HCT116 (cell line): ENCODE data around the gene CBFA2T2. TPM values are rescaled to one million over a fixed set of nuclear protein-coding genes. Genes with fewer than 3 reads are reported as not detected.

Experiments used
- ATAC-seq: fragments of 200-7000 bp; cut with Tn5 transposase; 2 replicates; pipeline ENCODE4 v1.9.1; 2020; ENCODE audit warnings: mild to moderate bottlenecking, moderate library complexity
- BruUV-seq: library from RNA; stranded (reverse); fragments of 400-500 nt; replicated peaks from 2 replicates; lab custom pipeline; 2021; lab: Mats Ljungman, UMichigan
- CTCF ChIA-PET: fragments of 300-600 bp; sonication (Branson Sonifier 250); formaldehyde crosslinking; loops from one replicate; lab custom pipeline; 2021; ENCODE audit warnings: antibody characterized with exemption; lab: Charles Lee
- POLR2A ChIA-PET: fragments of 300-600, 350-600 bp; sonication (Branson Sonifier 250); formaldehyde crosslinking; loops from one replicate; lab custom pipeline; 2021; ENCODE audit warnings: antibody characterized with exemption; lab: Charles Lee
- RAD21 ChIA-PET, 2 experiments: fragments of 300-600 bp; sonication (Branson Sonifier 250); formaldehyde crosslinking; loops; one replicate each; lab custom pipeline; 2023; ENCODE audit warnings: low total read pairs in 2 of 2; ENCODE audit not compliant: uncharacterized antibody in 2 of 2, unreplicated experiment in 2 of 2, low non-redundant PET in 1 of 2; lab: Charles Lee
- DNase-seq: peaks from one replicate; pipeline ENCODE4 v3.0.0-alpha.2; 2010; ENCODE audit warnings: low read depth, low spot score
- H2AFZ ChIP-seq: fragments of 200-600 bp; shearing (Covaris generic), sonication (generic); 2 replicates; pipeline ENCODE4 v1.6.1; 2017; ENCODE audit warnings: low read depth, mixed run types, mixed read lengths, antibody characterized with exemption, low read length; ENCODE audit not compliant: poor library complexity, severe bottlenecking
- H3K27ac ChIP-seq: 2 replicates; pipeline ENCODE4 v1.5.1; 2012; ENCODE audit warnings: low read depth, low read length
- H3K27me3 ChIP-seq: fragments of 200-600 bp; sonication (generic); 2 replicates; pipeline ENCODE4 v1.6.1; 2016; ENCODE audit warnings: mixed run types, low read length, mixed read lengths; ENCODE audit not compliant: insufficient read depth
- H3K36me3 ChIP-seq, 2 experiments: fragments of 200-500 bp in 1 of 2; fragments of 200-600 bp in 1 of 2; sonication (Bioruptor generic) in 1 of 2; sonication (generic) in 1 of 2; 2 replicates each; pipeline versions ENCODE4 v1.5.1 to v1.6.1; 2014 to 2016; ENCODE audit warnings: low read length in 2 of 2, inconsistent platforms in 1 of 2, mixed read lengths in 1 of 2, mixed run types in 1 of 2; ENCODE audit not compliant: insufficient read depth in 2 of 2, control insufficient read depth in 1 of 2
- H3K4me1 ChIP-seq, 2 experiments: fragments of 200-600 bp in 1 of 2; sonication (generic) in 1 of 2; 2 replicates each; pipeline versions ENCODE4 v1.5.1 to v1.6.1; 2012 to 2017; ENCODE audit warnings: low read length in 2 of 2, inconsistent platforms in 1 of 2, mild to moderate bottlenecking in 1 of 2, mixed read lengths in 1 of 2, mixed run types in 1 of 2, moderate library complexity in 1 of 2; ENCODE audit not compliant: insufficient read depth in 2 of 2, control insufficient read depth in 1 of 2
- H3K4me2 ChIP-seq: fragments of 200-600 bp; sonication (generic); 2 replicates; pipeline ENCODE4 v1.6.1; 2017; ENCODE audit warnings: mixed run types, low read length, mixed read lengths
- H3K4me3 ChIP-seq, 2 experiments: fragments of 200-600 bp in 1 of 2; sonication (generic) in 1 of 2; replicated peaks in 1 of 2; 2 replicates each; pipeline ENCODE4 v1.5.1; 2011 to 2016; ENCODE audit warnings: low read length in 2 of 2, control low read depth in 1 of 2, low read depth in 1 of 2, mild to moderate bottlenecking in 1 of 2, mixed read lengths in 1 of 2, mixed run types in 1 of 2
- H3K79me2 ChIP-seq: fragments of 200-600 bp; sonication (generic); 2 replicates; pipeline ENCODE4 v1.6.1; 2017; ENCODE audit warnings: mild to moderate bottlenecking, mixed run types, low read length, moderate library complexity, mixed read lengths; ENCODE audit not compliant: insufficient read depth
- H3K9ac ChIP-seq: fragments of 200-600 bp; sonication (generic); 2 replicates; pipeline ENCODE4 v1.6.1; 2016; ENCODE audit warnings: low read length, mixed read lengths
- H3K9me2 ChIP-seq: fragments of 200-600 bp; sonication (generic), shearing (Covaris generic); 2 replicates; pipeline ENCODE4 v1.6.1; 2017; ENCODE audit warnings: mixed run types, mild to moderate bottlenecking, moderate library complexity; ENCODE audit not compliant: insufficient read depth
- H3K9me3 ChIP-seq, 2 experiments: fragments of 200-500 bp in 1 of 2; fragments of 200-600 bp in 1 of 2; sonication (Bioruptor generic) in 1 of 2; sonication (generic) in 1 of 2; 2 replicates each; pipeline ENCODE4 v1.6.1; 2014 to 2017; ENCODE audit warnings: low read length in 2 of 2, mixed read lengths in 2 of 2, inconsistent platforms in 1 of 2, low read depth in 1 of 2, mild to moderate bottlenecking in 1 of 2, mixed run types in 1 of 2, moderate library complexity in 1 of 2; ENCODE audit not compliant: control insufficient read depth in 1 of 2, insufficient read depth in 1 of 2
- H4K20me1 ChIP-seq: fragments of 200-600 bp; sonication (generic), shearing (Covaris generic); 2 replicates; pipeline ENCODE4 v1.6.1; 2017; ENCODE audit warnings: mixed run types, mild to moderate bottlenecking, moderate library complexity; ENCODE audit not compliant: insufficient read depth
- ATF3 ChIP-seq: IDR thresholded peaks from 2 replicates; pipeline ENCODE4 v1.6.1; 2012
- CEBPB ChIP-seq: IDR thresholded peaks from 2 replicates; pipeline ENCODE4 v1.6.1; 2012; ENCODE audit warnings: low read depth
- ELF1 ChIP-seq: IDR thresholded peaks from 2 replicates; pipeline ENCODE4 v1.6.1; 2012; ENCODE audit warnings: low read depth, borderline replicate concordance
- EZH2 ChIP-seq: fragments of 200-600 bp; sonication (generic); IDR thresholded peaks from 2 replicates; pipeline ENCODE4 v1.6.1; 2017; ENCODE audit warnings: antibody characterized with exemption, mixed run types
- FOSL1 ChIP-seq: IDR thresholded peaks from 2 replicates; pipeline ENCODE4 v1.6.1; 2012; ENCODE audit warnings: low read depth
- JUND ChIP-seq: IDR thresholded peaks from 2 replicates; pipeline ENCODE4 v1.6.1; 2012
- MAX ChIP-seq: IDR thresholded peaks from 2 replicates; pipeline ENCODE4 v1.6.1; 2012
- POLR2A ChIP-seq: IDR thresholded peaks from 2 replicates; pipeline ENCODE4 v1.7.0; 2011; ENCODE audit warnings: borderline replicate concordance; ENCODE audit not compliant: insufficient read depth, insufficient read length; ENCODE audit errors: extremely low read depth
- POLR2AphosphoS5 ChIP-seq: IDR thresholded peaks from 2 replicates; pipeline ENCODE4 v1.6.1; 2011; ENCODE audit warnings: mild to moderate bottlenecking, low read depth, low read length, moderate library complexity
- RAD21 ChIP-seq: IDR thresholded peaks from 2 replicates; pipeline ENCODE4 v1.6.1; 2012; ENCODE audit warnings: low read depth, mild to moderate bottlenecking
- REST ChIP-seq: IDR thresholded peaks from 2 replicates; pipeline ENCODE4 v1.6.1; 2012; ENCODE audit warnings: low read depth
- SIN3A ChIP-seq: IDR thresholded peaks from 2 replicates; pipeline ENCODE4 v1.6.1; 2012; ENCODE audit warnings: low read depth
- SP1 ChIP-seq: IDR thresholded peaks from 2 replicates; pipeline ENCODE4 v1.6.1; 2012; ENCODE audit warnings: low read depth
- SRF ChIP-seq: IDR thresholded peaks from 2 replicates; pipeline ENCODE4 v1.6.1; 2012; ENCODE audit warnings: low read depth
- TCF7L2 ChIP-seq: IDR thresholded peaks from 2 replicates; pipeline ENCODE4 v1.7.0; 2011; ENCODE audit warnings: borderline replicate concordance, inconsistent platforms; ENCODE audit not compliant: insufficient read depth, insufficient read length; ENCODE audit errors: extremely low read depth
- YY1 ChIP-seq: IDR thresholded peaks from 2 replicates; pipeline ENCODE4 v1.6.1; 2011; ENCODE audit warnings: low read length, low read depth, moderate library complexity, mild to moderate bottlenecking; ENCODE audit not compliant: insufficient replicate concordance; ENCODE audit errors: extremely low read depth
- intact Hi-C: fragments of 100-400 bp; cut with micrococcal nuclease; formaldehyde crosslinking; loops from 2 replicates; pipeline ENCODE4 v1.10.0; 2022
- total RNA-seq: library from RNA; stranded (reverse); gene quantifications from one replicate; pipeline ENCODE4 v1.2.1, GENCODE V29; 2021; ENCODE audit not compliant: unreplicated experiment
- TF ChIP-seq, protein P1 (sequence below): IDR thresholded peaks from 2 replicates; pipeline ENCODE4 v1.6.1; 2011; ENCODE audit warnings: mild to moderate bottlenecking, low read length, moderate library complexity; ENCODE audit not compliant: insufficient replicate concordance; ENCODE audit errors: extremely low read depth

CBFA2T2 gene
- total RNA-seq, 1 experiment from 2014 or later: 8.0 TPM

- BruUV-seq: no TSS peak
- H3K9me2 ChIP-seq: no peaks in the 10 kb centered on the region
- RAD21 ChIA-PET: no interaction called here
- H3K27me3 ChIP-seq: no peaks in the 10 kb centered on the region
- no peaks in the 10 kb centered on the region for H3K4me1 ChIP-seq
- H3K9me3 ChIP-seq: no peaks in the 10 kb centered on the region
- DNase-seq (no peak), ATAC-seq (no peak)
- no peaks in the 10 kb centered on the region for H4K20me1 ChIP-seq
- TF ChIP-seq SIN3A: no peak
- TF ChIP-seq POLR2AphosphoS5: no peak
- no peak for TF ChIP-seq ELF1
- no peak for TF ChIP-seq JUND
- no peak for TF ChIP-seq FOSL1
- TF ChIP-seq YY1: no peak
- no peak for TF ChIP-seq TCF7L2
- TF ChIP-seq CEBPB: no peak
- no peak for TF ChIP-seq ATF3
- TF ChIP-seq RAD21: no peak
- no peak for TF ChIP-seq MAX
- TF ChIP-seq, protein P1, sequence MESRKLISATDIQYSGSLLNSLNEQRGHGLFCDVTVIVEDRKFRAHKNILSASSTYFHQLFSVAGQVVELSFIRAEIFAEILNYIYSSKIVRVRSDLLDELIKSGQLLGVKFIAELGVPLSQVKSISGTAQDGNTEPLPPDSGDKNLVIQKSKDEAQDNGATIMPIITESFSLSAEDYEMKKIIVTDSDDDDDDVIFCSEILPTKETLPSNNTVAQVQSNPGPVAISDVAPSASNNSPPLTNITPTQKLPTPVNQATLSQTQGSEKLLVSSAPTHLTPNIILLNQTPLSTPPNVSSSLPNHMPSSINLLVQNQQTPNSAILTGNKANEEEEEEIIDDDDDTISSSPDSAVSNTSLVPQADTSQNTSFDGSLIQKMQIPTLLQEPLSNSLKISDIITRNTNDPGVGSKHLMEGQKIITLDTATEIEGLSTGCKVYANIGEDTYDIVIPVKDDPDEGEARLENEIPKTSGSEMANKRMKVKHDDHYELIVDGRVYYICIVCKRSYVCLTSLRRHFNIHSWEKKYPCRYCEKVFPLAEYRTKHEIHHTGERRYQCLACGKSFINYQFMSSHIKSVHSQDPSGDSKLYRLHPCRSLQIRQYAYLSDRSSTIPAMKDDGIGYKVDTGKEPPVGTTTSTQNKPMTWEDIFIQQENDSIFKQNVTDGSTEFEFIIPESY: no peak
- TF ChIP-seq EZH2: no peak
- no peak for TF ChIP-seq SRF
- no peak for TF ChIP-seq SP1
- TF ChIP-seq POLR2A: no peak
- no peak for TF ChIP-seq REST
- H3K36me3 ChIP-seq: no peaks in the 10 kb centered on the region; a peak in 1 of 4 replicates
- intact Hi-C loops: no loop called here
- no peak overlapping the region for H3K27ac ChIP-seq
- H3K4me2 ChIP-seq: no peak overlapping the region
- no peaks in the 10 kb centered on the region for H3K79me2 ChIP-seq
- CTCF ChIA-PET: no interaction called here
- H3K9ac ChIP-seq: no peak overlapping the region
- no peak overlapping the region for H3K4me3 ChIP-seq
- H2AFZ ChIP-seq: no peak overlapping the region
- POLR2A ChIA-PET: no interaction called here
Measured at GRCh38 chr20:33622705-33623365, 132.9 kb downstream of the CBFA2T2 start.
